Osteoblast (primary cell): ENCODE data around the gene GNB2. TPM values are rescaled to one million over a fixed set of nuclear protein-coding genes. Genes with fewer than 3 reads are reported as not detected.
A peak's percentile ranks its signal among the peaks of the same experiment; 100 is the strongest.

ENCODE experiments used
- DNase-seq: peaks from one replicate; pipeline ENCODE4 v3.0.0; 2011; ENCODE audit warnings: low spot score, mixed read lengths; ENCODE audit not compliant: insufficient read length; ENCODE audit errors: missing footprints
- H2AFZ ChIP-seq: 2 replicates; pipeline ENCODE4 v1.6.0; 2011; ENCODE audit warnings: mild to moderate bottlenecking, low read length
- H3K27ac ChIP-seq: 2 replicates; pipeline ENCODE4 v1.5.1; 2011; ENCODE audit warnings: mild to moderate bottlenecking, low read depth, low read length, moderate library complexity
- H3K27me3 ChIP-seq: 2 replicates; pipeline ENCODE4 v1.6.0; 2012; ENCODE audit warnings: mild to moderate bottlenecking, control low read depth, inconsistent platforms, low read length, moderate library complexity; ENCODE audit not compliant: insufficient read depth
- H3K36me3 ChIP-seq: 2 replicates; pipeline ENCODE4 v1.5.1; 2011; ENCODE audit warnings: mild to moderate bottlenecking, low read length, control low read depth, moderate library complexity; ENCODE audit not compliant: insufficient read depth
- H3K4me1 ChIP-seq: 2 replicates; pipeline ENCODE4 v1.5.1; 2011; ENCODE audit warnings: mild to moderate bottlenecking, low read length, control low read depth, moderate library complexity; ENCODE audit not compliant: insufficient read depth
- H3K4me2 ChIP-seq: 2 replicates; pipeline ENCODE4 v1.6.0; 2011; ENCODE audit warnings: mild to moderate bottlenecking, low read length; ENCODE audit not compliant: insufficient read depth
- H3K4me3 ChIP-seq: fragments of 200-600 bp; sonication (generic); 3 replicates; pipeline ENCODE4 v1.5.1; 2012; ENCODE audit warnings: mild to moderate bottlenecking, low read length, inconsistent platforms; ENCODE audit not compliant: insufficient read depth
- H3K79me2 ChIP-seq: 2 replicates; pipeline ENCODE4 v1.6.0; 2012; ENCODE audit warnings: mild to moderate bottlenecking, low read length, control low read depth, inconsistent platforms; ENCODE audit not compliant: insufficient read depth
- H3K9me3 ChIP-seq: 2 replicates; pipeline ENCODE4 v1.5.1; 2011; ENCODE audit warnings: low read depth, low read length, control low read depth
- H4K20me1 ChIP-seq: 2 replicates; pipeline ENCODE4 v1.6.0; 2012; ENCODE audit warnings: mild to moderate bottlenecking, low read length, control low read depth; ENCODE audit not compliant: insufficient read depth
- CTCF ChIP-seq: IDR thresholded peaks from 2 replicates; pipeline ENCODE4 v1.5.1; 2011; ENCODE audit warnings: mild to moderate bottlenecking, low read depth, low read length, moderate library complexity; ENCODE audit errors: extremely low read depth
- total RNA-seq: library from RNA; depleted of rRNA; stranded (reverse); fragments of >200 nt; gene quantifications from 2 replicates; pipeline ENCODE4 v1.2.3, GENCODE V29; 2012

Gene GNB2
- total RNA-seq, 1 donor = 72.7 TPM

- Histone ChIP-seq H3K79me2 (peaks cover 14% of the 10 kb centered on the region), H3K4me1 (peaks cover 3% of the 10 kb centered on the region), H3K9me3 (no peaks in the 10 kb centered on the region), H3K36me3 (peaks cover 31% of the 10 kb centered on the region), H4K20me1 (peaks cover 32% of the 10 kb centered on the region), H3K4me2 (no peak overlapping the region), H3K27ac (no peak overlapping the region), H3K4me3 (no peak overlapping the region), H2AFZ (no peak overlapping the region), H3K27me3 (no peaks in the 10 kb centered on the region)
- TF ChIP-seq CTCF = no peak
- DNase-seq = peak; percentile 60
Observed at GRCh38 chr7:100683659-100684533, 10.4 kb downstream of the GNB2 start.

- Histone ChIP-seq H2AFZ (no peak overlapping the region), H4K20me1 (peaks cover 39% of the 10 kb centered on the region), H3K27me3 (no peaks in the 10 kb centered on the region), H3K36me3 (peaks cover 25% of the 10 kb centered on the region), H3K4me2 (no peak overlapping the region), H3K79me2 (peaks cover 21% of the 10 kb centered on the region), H3K4me1 (peaks cover 3% of the 10 kb centered on the region), H3K27ac (no peak overlapping the region), H3K9me3 (no peaks in the 10 kb centered on the region), H3K4me3 (no peak overlapping the region)
- TF ChIP-seq CTCF = no peak
- peak; percentile 76 for DNase-seq
Observed at GRCh38 chr7:100684534-100685042, 11.0 kb downstream of the GNB2 start.

GRCh38 chr7:100685049-100685605 lies 11.6 kb downstream of the GNB2 start:
- Histone ChIP-seq H3K36me3 (peaks cover 25% of the 10 kb centered on the region), H3K27ac (no peak overlapping the region), H3K9me3 (no peaks in the 10 kb centered on the region), H3K79me2 (peaks cover 26% of the 10 kb centered on the region), H3K4me1 (peaks cover 2% of the 10 kb centered on the region), H3K4me2 (no peak overlapping the region), H4K20me1 (peaks cover 42% of the 10 kb centered on the region), H3K27me3 (no peaks in the 10 kb centered on the region), H2AFZ (no peak overlapping the region), H3K4me3 (no peak overlapping the region)
- DNase-seq = peak; percentile 76
- no peak for TF ChIP-seq CTCF

GRCh38 chr7:100685631-100686145 lies 12.1 kb downstream of the GNB2 start:
- peaks cover 42% of the 10 kb centered on the region for H4K20me1 ChIP-seq
- H3K4me3 ChIP-seq = no peak overlapping the region
- H2AFZ ChIP-seq = no peak overlapping the region
- H3K9me3 ChIP-seq = no peaks in the 10 kb centered on the region
- H3K27me3 ChIP-seq = no peaks in the 10 kb centered on the region
- H3K4me1 ChIP-seq = no peaks in the 10 kb centered on the region
- peak; percentile 83 for DNase-seq
- TF ChIP-seq CTCF = no peak
- peaks cover 31% of the 10 kb centered on the region for H3K79me2 ChIP-seq
- no peak overlapping the region for H3K27ac ChIP-seq
- H3K36me3 ChIP-seq = peaks cover 24% of the 10 kb centered on the region
- no peak overlapping the region for H3K4me2 ChIP-seq
